ENCODE results near the gene BRSK2. TPM values are rescaled to one million over a fixed set of nuclear protein-coding genes. Genes with fewer than 3 reads are reported as not detected.

BRSK2 gene
- total and polyA plus RNA-seq, 2 of the 4 experiments (the other 2 are of a cell fraction): 0.18 to 0.62 TPM

DNA sequence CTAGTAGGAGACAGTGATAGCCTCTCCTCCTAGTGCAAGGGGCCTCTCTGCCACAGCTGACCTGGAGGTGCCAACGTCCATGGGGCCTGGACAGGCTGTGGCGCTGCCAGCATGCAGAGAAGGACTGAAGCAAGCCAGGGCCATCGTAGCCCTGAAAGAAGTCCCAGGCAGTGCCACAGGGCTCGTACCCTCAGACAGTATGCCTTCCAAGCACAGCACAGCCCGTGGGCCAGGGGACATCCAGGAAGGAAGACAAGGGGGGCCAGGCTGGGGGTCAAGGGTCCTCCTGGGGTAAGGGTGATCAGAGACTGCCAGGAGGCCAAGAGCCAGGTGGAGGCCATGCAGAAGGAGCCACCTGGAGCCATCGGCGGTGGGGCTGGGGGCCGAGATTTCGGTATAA lies 117.2 kb downstream of the BRSK2 start:
- H2BK120ac ChIP-seq (ENCODE audit: low read depth, low read length): no peak overlapping the region
- no peak for TF ChIP-seq MXI1 (IDR thresholded peaks at IDR 0.05; ENCODE audit: borderline replicate concordance, low read depth, low read length)
- no peak for TF ChIP-seq MAFK (IDR thresholded peaks at IDR 0.05; ENCODE audit: low read depth, low read length)
- TF ChIP-seq, protein P1, sequence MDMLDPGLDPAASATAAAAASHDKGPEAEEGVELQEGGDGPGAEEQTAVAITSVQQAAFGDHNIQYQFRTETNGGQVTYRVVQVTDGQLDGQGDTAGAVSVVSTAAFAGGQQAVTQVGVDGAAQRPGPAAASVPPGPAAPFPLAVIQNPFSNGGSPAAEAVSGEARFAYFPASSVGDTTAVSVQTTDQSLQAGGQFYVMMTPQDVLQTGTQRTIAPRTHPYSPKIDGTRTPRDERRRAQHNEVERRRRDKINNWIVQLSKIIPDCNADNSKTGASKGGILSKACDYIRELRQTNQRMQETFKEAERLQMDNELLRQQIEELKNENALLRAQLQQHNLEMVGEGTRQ (IDR thresholded peaks at IDR 0.05; ENCODE audit: low read depth, low read length): no peak
- TF ChIP-seq RFX5 (IDR thresholded peaks at IDR 0.05; ENCODE audit: low read depth, low read length): no peak
- WGBS, 2 experiments (ENCODE audit: extremely low coverage in 2 of 2, insufficient read length in 1 of 2): 90% methylated on average over 6 of the region's 9 CpGs; no CpG with 5 or more reads in 1 of the 2 experiments
- no peak overlapping the region for H2BK15ac ChIP-seq (ENCODE audit: low read depth, low read length)
- peaks cover 86% of the 10 kb centered on the region for H4K20me1 ChIP-seq (ENCODE audit: insufficient read depth, low read length)
- H2BK5ac ChIP-seq (ENCODE audit: low read depth, low read length, poor library complexity, severe bottlenecking): no peak overlapping the region
- peak overlapping the region; percentile 24 for H2AK9ac ChIP-seq (replicated peaks; ENCODE audit: low read depth, low read length, poor library complexity)
- H3K9ac ChIP-seq (ENCODE audit: low read depth, low read length): no peak overlapping the region
- H2AFZ ChIP-seq (replicated peaks; ENCODE audit: low read length, poor library complexity): no peak overlapping the region
- no peak overlapping the region for H3K4ac ChIP-seq (ENCODE audit: low read depth, low read length)
- ATAC-seq (ENCODE audit: low read depth): no peak
- no peak overlapping the region for H4K5ac ChIP-seq (ENCODE audit: low read depth, low read length)
- in situ Hi-C loops (cut with MboI; ENCODE audit: low sequenced_read_pairs): loop anchor here (25.0 kb wide), 1 partner anchor 295 kb away; the partner anchor contains the start of gene MUC5B
- no peaks in the 10 kb centered on the region for H3K27me3 ChIP-seq (ENCODE audit: control insufficient read depth, insufficient read depth, low read length)
- H3K27ac ChIP-seq (ENCODE audit: insufficient read depth, low read length): no peak overlapping the region
- no peak overlapping the region for H4K91ac ChIP-seq (ENCODE audit: insufficient read depth, low read depth, low read length)
- dilution Hi-C loops (cut with HindIII; ENCODE audit: low sequenced_read_pairs, unreplicated experiment): no loop called here
- no peak overlapping the region for H3K18ac ChIP-seq (ENCODE audit: low read depth, low read length)
- no peaks in the 10 kb centered on the region for H3K36me3 ChIP-seq (ENCODE audit: control insufficient read depth, insufficient read depth, low read length)
- intact Hi-C loops (cut with micrococcal nuclease): no loop called here
- no peak overlapping the region for H2BK20ac ChIP-seq (ENCODE audit: low read depth, low read length)
- no peak overlapping the region for H4K8ac ChIP-seq (ENCODE audit: low read depth in 2 of 2, low read length in 2 of 2)
- no peaks in the 10 kb centered on the region for H3K9me1 ChIP-seq (ENCODE audit: insufficient read depth, low read length)
- no TSS peak for BruUV-seq (replicated peaks)
- H3K4me3 ChIP-seq (ENCODE audit: insufficient read depth, low read depth, low read length): no peak overlapping the region
- no peak for DNase-seq
- POLR2A ChIA-PET (ENCODE audit: unreplicated experiment): no interaction called here
- no peak overlapping the region for H3K4me2 ChIP-seq (ENCODE audit: low read depth, low read length)
- H3K14ac ChIP-seq (replicated peaks; ENCODE audit: low read depth, low read length): no peak overlapping the region
- H3K56ac ChIP-seq (ENCODE audit: extremely low read depth, insufficient read depth, low read length): no peak overlapping the region
- H3K4me1 ChIP-seq (ENCODE audit: control insufficient read depth, insufficient read depth, low read length): no peaks in the 10 kb centered on the region; the same call in 1 of the 2 replicates
- CTCF ChIA-PET: no interaction called here
- H3K9me3 ChIP-seq (ENCODE audit: control insufficient read depth, insufficient read depth, low read length): no peaks in the 10 kb centered on the region
- no peak overlapping the region for H2AK5ac ChIP-seq (ENCODE audit: low read depth, low read length)
- H3K23ac ChIP-seq (ENCODE audit: low read depth, low read length): no peak overlapping the region
- H3K79me1 ChIP-seq (ENCODE audit: low read depth in 1 of 2, low read length in 2 of 2): peaks cover 8 to 65% of the 10 kb centered on the region in 2 experiments

All from IMR-90 (cell line).